ENCODE results near the gene FOXI2.
A peak's percentile ranks its signal among the peaks of the same experiment; 100 is the strongest.

Gene FOXI2

GRCh38 chr10:127744956-127745355 lies 8.0 kb downstream of the FOXI2 start:
- DNase-seq = no peak

DNA sequence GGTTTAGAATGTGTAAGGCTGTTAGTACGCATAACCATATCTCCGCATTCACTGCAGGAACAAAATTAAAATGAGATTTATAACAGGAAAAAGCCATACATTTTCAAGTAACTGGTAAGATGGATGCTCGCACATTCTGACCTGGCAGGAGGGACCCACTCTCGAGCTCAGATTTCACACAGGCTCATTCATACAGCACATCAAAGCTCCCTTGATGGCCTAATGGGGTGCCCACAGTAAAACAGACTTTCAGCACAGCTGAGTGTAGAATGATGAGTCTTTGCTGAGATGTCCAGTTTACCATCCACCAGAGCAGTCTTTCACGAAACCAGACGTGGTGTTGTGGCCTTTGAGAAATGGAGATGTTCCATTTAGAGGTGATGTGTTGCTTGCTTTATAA lies 8.9 kb downstream of the FOXI2 start:
- DNase-seq = no peak

DNA sequence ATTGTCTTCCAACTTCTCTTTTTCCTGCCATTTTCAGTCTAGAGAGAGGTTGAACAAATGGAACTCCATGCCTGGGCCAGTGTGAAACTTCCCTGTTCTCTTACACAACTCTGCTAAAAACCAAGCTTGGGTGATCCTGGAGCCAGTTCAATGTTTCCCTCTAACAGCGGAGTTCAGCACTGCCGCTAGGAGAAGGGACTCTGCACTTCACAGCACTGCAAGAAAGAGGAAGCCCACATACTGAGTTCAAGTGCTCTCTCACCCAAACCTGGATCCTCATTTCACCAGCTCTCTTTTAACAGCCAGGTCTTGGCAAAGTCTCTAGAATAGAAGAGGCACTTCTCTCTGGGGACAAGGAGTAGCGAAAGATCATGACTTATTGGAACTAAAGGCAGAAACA lies 18.8 kb downstream of the FOXI2 start:
- no peak for DNase-seq

DNA sequence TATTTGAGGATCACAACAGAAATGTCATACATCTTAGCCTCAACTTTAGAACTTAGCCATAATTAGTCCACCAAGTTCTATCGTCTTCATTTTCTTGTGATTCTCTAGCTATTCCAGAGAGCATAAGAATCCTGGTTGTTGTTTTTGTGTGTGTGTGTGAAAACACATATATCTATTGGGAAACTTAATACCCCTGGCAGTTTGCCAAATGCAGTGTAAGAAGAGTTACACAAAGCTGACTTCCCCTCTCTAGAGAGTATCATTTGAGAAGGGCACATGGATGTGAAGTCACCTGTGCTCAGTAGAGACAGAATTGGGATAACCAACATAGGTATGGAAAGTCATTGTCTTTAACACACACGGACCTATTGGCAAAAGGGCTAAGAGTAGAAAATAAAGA lies 19.3 kb downstream of the FOXI2 start:
- peak; percentile 19 for DNase-seq

DNA sequence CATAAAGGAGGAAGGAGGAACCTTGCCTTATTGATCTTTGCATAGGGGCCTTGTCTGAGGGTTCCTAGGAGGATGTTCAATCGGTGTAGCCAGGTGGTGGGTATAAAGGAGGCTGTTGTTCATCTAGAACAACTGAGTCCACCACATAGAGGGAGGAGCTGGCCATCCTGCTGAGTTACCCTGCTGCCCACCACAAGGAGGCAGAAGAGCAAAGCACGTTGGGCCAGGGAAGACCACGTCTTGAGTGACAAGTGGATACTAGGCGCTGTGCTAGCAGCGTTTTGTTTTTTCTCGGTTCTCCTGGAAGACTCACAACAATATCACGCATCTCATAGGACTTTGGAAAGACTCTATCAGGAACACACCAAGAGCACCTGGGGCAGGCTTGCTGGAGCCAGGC lies 20.0 kb downstream of the FOXI2 start:
- no peak for DNase-seq

- no peak for DNase-seq
Observed at GRCh38 chr10:127759276-127759675, 22.3 kb downstream of the FOXI2 start.

- DNase-seq = no peak
Observed at GRCh38 chr10:127762925-127763324, 25.9 kb downstream of the FOXI2 start.

DNA sequence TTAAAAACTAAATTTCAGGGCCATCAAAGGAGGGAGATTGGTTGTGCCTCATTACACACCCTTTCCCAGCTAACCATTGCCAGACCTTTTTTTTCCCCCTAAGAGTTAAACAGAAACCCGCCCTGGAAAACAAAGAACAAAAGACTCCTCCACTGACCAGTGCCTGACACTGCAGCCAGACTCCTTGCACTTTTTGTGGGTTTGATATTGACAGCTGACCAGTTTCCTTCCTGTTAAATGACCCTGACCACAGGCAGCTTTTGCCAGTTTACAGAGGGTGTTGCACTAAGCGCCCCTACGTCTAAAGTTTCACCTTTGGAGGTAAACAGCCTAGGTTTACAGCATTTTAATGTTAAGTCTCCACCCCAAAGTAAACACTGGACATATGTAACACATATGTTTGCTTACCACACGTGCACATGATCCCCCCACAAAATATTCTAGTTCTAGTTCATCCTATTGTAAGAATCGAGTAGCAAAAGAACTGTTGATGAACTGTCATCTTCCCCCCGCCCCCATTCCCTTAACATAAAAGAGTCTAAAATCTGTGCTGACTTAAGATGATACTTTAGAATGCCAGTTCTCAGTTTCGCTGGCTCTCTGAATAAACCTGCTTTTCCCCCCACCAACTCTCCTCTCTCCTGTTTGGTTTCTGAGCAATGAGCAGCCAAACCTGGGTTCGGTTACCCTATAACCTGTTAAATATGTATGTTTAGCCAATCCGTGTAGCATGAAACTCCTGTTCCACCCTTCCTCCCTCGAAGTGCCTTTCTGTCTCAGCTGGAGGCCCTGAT lies 38.0 kb downstream of the FOXI2 start:
- DNase-seq = no peak

- no peak for DNase-seq
Observed at GRCh38 chr10:127776816-127777215, 39.8 kb downstream of the FOXI2 start.

DNA sequence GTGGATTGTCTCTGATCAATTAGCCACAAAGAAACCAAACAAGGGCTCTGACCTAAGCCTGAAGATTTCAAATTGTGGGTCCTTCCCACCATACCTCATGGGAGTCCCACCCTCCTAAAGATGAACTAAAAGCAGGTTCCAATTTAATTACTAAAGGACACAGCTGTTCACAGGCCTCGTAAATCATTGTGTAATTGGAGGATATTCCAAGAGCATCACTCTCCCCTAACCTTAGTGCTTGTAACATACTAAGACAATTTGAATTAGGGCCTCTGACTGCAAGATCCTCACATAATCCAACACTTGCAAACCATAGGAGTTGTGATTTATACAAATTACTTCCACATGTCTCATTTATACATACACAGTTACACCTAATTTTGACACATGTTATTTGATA lies 44.4 kb downstream of the FOXI2 start:
- no peak for DNase-seq

DNA sequence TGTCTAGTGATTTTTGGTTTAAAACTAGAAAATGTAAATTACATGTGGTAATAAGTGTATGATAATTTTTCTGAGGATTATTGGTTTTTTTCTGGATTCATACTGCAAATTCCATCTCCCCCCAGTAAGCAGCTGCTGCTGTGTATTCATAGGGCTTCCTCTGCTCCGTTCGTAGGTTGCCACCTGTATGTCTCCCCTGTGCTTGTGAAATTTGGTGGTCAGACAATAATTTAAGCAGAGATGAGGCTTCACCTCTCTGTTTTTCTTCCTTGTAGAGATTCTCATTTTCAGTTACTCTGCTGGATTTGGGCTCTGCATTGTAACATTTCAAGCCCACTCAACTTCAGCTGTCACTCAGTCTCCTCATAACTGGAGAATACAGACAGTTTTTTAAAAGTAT lies 50.9 kb downstream of the FOXI2 start:
- DNase-seq = no peak

GRCh38 chr10:127790066-127790624 lies 53.2 kb downstream of the FOXI2 start:
- no peak for DNase-seq

All from NCI-H2029 (cell line).